Effector CD4-positive, alpha-beta T cell (primary cell): ENCODE measurements around the gene ETS2.

Experiments
- DNase-seq: peaks from one replicate; pipeline ENCODE4 v3.0.0-alpha.2; 2020

Gene ETS2

GRCh38 chr21:38780879-38781278 is 24.9 kb upstream of the ETS2 start:
- DNase-seq: no peak

DNA sequence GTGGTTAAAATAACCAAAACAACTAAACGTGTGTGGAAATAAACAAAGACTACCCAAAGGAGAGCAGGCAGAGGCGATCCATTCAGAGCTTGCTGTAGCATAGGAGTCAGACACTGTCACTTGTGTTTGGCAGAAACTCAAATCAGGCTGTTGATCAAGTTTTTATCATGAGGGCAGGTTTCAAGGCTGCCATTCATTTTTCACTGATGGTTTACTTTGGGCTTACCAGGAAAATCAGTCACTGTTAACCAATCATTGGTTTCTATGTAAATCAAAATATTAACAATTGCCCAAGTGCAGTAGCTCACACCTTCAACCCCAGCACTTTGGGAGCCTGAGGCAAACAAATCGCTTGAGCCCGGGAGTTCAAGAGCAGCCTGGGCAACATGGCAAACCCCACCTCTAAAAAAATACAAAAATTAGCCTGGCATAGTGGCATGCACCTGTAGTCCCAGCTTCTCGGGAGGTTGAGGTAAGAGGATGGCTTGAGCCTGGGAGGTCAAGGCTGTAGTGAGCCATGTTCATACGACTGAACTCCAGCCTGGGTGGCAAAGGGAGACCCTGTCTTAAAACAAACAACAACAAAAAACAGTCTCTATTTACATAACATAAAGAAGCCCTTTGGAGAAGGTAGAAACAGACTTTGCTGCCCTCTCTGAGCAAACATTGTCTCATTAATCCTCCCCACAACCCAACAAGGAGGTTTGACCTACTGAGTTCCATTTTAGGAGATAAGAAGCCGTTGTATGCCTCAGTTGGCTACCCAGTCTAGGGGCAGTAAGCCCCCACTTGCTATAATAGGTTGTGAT is 21.1 kb upstream of the ETS2 start:
- no peak for DNase-seq

DNA sequence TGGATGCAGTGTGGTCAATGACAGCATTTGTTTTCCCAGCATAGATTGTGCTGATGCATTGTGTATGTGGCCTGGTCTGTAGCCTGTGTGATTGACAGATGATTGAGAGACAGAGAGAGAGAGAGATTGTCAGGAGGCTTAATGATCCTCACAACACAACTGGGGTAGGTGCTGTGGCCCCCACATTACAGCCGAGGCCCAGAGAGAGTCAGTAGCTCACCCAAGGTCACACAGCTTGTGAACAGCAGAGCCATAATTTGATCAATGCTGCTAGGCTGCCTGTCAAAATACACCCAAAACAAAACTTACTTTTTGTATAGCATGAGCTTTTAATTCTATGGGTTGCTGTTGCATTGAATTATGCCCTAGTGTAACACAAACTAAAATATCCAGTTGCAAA is 20.2 kb upstream of the ETS2 start:
- DNase-seq: no peak

- DNase-seq: no peak
Measured at GRCh38 chr21:38787016-38787415, 18.7 kb upstream of the ETS2 start.

DNA sequence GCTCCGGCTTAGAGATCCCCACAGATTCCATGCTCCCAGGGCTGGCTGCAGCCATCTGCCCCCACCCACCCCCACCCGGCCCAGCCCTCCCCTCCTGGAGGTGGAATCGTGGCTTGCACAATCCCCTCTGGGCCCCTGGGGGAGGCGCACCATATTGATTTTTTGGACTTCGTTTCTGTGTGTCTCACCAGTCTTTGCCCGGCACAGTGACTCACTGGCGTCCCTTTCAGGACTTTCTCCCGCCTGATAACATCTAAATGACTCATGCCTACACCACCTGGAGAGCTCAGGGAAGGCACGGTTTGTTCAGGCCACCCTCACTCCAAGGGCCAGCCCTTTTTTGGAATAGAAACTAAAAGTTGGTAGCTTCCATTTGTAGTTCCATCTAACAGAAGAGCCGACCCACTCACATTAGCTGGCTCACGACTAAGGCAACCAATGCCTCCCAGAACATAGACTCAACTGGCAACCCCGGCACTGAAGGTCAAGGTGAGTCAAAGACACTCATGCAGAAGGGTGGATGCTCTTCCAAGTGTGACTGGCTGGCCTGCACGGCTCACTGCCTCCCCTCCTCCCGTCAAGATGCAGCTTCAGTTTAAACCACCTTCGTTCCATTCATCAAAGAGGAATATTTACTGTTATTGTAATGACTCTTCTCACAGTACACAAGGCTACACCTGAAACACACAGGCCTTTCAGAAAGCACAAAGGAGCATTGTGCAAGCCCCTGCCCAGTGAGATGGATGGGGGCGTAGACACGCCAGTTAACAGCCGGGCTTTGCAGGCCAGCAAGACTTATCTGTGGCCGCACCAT is 18.1 kb upstream of the ETS2 start:
- DNase-seq: no peak

GRCh38 chr21:38788275-38788905 is 17.3 kb upstream of the ETS2 start:
- no peak for DNase-seq

GRCh38 chr21:38789275-38789674 is 16.5 kb upstream of the ETS2 start:
- DNase-seq: no peak

DNA sequence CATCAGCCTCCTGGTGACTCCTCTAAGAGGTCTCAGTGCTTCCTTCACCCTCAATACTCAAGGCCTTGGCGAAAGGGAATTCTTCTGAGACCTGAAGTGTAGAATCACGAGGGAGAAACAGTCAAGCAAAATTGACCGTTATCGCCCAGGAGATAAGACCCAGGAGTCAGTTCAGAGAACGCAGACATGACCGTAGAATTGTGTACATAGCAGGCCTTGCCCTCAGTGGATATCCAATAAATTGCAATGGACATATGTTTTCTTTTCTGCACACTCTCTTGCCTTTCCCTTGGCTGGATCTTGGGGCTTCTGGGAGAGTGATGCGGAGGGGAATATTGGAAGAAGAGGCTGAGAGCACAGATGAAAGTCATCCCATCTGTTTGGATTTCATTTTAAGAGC is 15.7 kb upstream of the ETS2 start:
- DNase-seq: no peak

GRCh38 chr21:38790961-38791360 is 14.8 kb upstream of the ETS2 start:
- DNase-seq: no peak

- no peak for DNase-seq
Measured at GRCh38 chr21:38792676-38793459, 12.9 kb upstream of the ETS2 start.

- no peak for DNase-seq
Measured at GRCh38 chr21:38793926-38794713, 11.6 kb upstream of the ETS2 start.

DNA sequence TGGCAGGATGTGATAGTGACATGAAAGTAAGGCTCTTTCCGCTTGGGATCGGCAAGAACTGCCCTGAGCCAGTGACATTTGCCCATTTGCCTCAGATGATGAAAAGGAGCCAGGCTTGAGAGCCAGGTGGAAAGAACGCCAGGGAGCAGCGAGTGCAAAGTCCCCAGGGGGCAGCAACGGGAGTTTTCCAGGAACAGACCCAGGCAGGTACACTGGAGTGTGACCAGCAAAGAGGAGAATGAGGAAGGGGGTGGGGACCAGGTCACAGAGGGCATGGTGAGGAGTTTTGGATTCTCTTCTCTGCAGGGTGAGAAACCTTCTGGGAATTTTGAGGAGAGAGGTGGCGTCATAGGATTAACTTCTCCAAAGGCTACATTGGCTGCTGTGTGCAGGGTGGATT is 10.8 kb upstream of the ETS2 start:
- DNase-seq: no peak

DNA sequence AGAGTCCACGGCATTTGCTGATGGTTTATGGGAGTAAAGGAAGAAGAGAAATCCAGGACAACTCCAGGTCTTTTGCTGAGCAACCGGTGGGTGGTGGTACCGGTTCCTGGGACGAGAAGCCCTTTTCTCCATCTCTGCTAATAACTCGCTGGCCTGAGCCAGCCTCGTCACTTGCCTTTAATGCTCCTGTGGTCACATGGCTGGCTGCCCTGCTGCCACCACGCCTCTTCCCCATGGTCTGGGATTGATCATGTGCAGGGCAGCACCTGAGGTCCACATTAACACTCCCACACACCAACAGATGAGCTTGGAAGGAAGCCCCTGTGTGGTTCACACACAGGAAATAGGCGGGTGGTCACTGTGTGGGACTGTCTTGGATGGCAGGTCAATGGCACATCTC is 10.3 kb upstream of the ETS2 start:
- no peak for DNase-seq

GRCh38 chr21:38796424-38796823 is 9.3 kb upstream of the ETS2 start:
- no peak for DNase-seq

DNA sequence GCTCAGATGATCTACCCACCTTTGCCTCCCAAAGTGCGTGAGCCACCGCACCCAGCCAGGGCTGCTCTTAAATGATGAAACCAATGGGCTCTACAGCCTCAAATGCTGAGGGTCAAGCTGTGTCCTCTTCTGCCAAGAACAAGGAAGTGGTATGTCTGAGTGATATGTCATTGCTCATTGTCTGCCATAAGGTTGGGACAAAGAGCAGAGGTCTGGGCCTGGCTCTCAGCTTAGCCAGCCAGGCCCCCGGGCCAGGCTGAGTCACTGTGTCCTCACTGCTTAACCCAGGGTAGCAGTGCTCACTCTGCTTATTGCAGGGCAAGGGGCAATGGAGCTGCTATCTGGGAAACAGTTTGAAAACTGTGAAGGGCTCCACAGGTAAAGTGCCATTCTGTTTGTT is 8.3 kb upstream of the ETS2 start:
- DNase-seq: no peak

DNA sequence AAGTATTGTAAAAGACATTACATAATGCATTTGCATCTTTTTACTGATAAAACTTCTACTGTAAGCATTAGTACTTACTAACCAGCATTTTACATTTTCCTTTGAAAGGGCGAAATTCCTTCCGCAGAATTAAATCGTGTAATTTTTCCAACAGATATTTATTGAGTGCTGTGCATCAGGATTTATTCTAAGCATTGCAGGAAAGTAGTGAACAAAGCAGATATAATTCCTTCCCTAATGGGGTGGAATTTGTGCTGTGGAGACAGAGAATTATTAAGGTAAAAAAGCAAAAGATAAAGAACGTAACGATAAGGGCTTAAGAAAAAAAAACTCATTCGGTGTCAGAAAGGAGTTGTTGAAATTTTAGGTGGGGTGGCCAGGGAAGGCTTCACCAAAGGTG is 7.6 kb upstream of the ETS2 start:
- DNase-seq: no peak

DNA sequence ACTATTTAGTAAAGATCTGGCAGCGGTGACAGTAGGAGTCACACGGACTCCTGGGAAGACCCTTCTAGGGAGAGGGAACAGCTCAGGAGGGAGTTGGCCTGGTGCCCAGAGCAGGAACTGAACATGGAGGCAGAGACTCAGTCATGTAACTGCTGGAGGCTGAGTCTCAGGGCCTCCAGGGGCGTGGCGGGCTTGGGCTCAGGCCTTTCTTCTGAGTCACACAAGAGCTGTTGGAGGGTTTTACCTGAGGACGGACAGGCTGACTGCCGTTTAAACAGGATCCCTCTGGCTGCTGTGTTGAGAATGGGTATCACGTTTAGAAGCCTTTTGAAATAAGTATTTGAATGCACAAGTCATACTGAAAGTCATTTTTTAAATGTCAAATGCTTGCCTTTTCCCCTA is 7.2 kb upstream of the ETS2 start:
- no peak for DNase-seq

GRCh38 chr21:38800046-38800758 is 5.5 kb upstream of the ETS2 start:
- DNase-seq: no peak

DNA sequence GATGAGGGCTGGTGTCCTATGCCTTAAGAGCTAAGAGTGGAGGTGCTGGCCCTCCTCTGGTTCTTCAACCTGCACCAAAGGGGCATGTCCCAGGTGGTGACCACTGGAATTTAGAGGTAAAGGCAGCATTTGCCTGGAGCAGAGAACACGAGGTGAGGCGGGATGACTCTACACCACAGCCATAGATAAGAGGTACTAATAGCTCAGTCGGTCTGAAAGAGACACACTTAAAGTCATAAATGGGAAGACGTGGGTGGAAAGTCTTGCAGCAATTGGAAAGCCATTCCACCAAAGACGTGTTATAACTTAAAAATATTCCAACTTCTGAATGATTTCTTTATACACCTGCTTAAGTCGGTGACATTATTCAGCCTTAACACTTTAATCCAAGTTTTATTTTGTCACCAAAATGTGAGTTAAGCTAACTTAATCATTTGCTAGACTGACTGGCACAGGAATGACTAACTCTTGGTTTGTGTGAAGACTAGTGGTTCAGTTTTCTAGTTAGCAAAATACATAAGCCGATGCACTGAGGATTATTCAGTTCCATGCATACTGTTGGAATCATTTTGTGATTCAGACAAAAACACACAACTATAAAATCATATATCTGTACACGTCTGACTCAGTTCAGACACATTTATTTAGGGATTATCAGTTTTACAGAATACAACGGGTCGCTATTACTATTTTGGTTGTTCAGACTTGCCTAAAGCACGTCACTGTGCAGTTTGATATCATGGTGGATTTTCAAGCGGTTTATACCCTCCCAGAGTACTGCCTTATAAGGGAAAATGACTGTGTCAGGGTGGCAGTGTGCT is 4.6 kb upstream of the ETS2 start:
- DNase-seq: no peak
